DND-41 (cell line): ENCODE data around the gene CCDC93.

Experiments
- CTCF ChIP-seq: IDR thresholded peaks from 2 replicates; pipeline ENCODE4 v1.5.1; 2012; ENCODE audit warnings: borderline replicate concordance, low read length, moderate library complexity, mild to moderate bottlenecking; ENCODE audit not compliant: poor library complexity, severe bottlenecking; ENCODE audit errors: extremely low read depth
- EZH2 ChIP-seq: IDR thresholded peaks from 3 replicates; pipeline ENCODE4 v1.6.1; 2012; ENCODE audit warnings: borderline replicate concordance, low read depth, mild to moderate bottlenecking, moderate library complexity, low read length, inconsistent platforms; ENCODE audit not compliant: severe bottlenecking

- TF ChIP-seq CTCF = no peak
- no peak for TF ChIP-seq EZH2
Measured at GRCh38 chr2:117943013-117943672, 70.7 kb downstream of the CCDC93 start.
